ENCODE results near the gene BRD1.

BRD1 gene

GRCh38 chr22:49847751-49848689 lies 20.3 kb upstream of the BRD1 start:
- TF ChIP-seq REST (IDR thresholded peaks at IDR 0.05; ENCODE audit: insufficient replicate concordance, low read depth) = peak; percentile 23
- TF ChIP-seq CTCF (IDR thresholded peaks at IDR 0.05; ENCODE audit: insufficient read depth, low read length) = no peak
- TF ChIP-seq SPI1 (IDR thresholded peaks at IDR 0.05; ENCODE audit: borderline replicate concordance, low read depth) = peak; percentile 58
- TF ChIP-seq POLR2AphosphoS5 (IDR thresholded peaks at IDR 0.05; ENCODE audit: low read depth) = peak; percentile 60
- 0 out of 2 replicates have a peak, but pooled peaks have one; percentile 7 for TF ChIP-seq GABPA (IDR thresholded peaks at IDR 0.05; ENCODE audit: low read depth)
- Histone ChIP-seq H3K27ac (replicated peaks) (peak overlapping the region; percentile 90), H3K27me3 (ENCODE audit: insufficient read depth, poor library complexity, severe bottlenecking) (no peaks in the 10 kb centered on the region), H3K4me3 (replicated peaks; ENCODE audit: insufficient read depth, low read length) (peak overlapping the region; percentile 63)
- DNase-seq (ENCODE audit: low read depth in 1 of 2, low spot score in 1 of 2) = peak; percentile 68 to 73

- Histone ChIP-seq H3K4me3 (replicated peaks; ENCODE audit: insufficient read depth, low read length) (no peak overlapping the region), H3K27ac (replicated peaks) (no peak overlapping the region), H3K27me3 (ENCODE audit: insufficient read depth, poor library complexity, severe bottlenecking) (no peaks in the 10 kb centered on the region)
- TF ChIP-seq CTCF (IDR thresholded peaks at IDR 0.05; ENCODE audit: insufficient read depth, low read length) = no peak
- TF ChIP-seq SPI1 (IDR thresholded peaks at IDR 0.05; ENCODE audit: borderline replicate concordance, low read depth) = no peak
- TF ChIP-seq REST (IDR thresholded peaks at IDR 0.05; ENCODE audit: insufficient replicate concordance, low read depth) = no peak
- TF ChIP-seq POLR2AphosphoS5 (IDR thresholded peaks at IDR 0.05; ENCODE audit: low read depth) = no peak
- TF ChIP-seq GABPA (IDR thresholded peaks at IDR 0.05; ENCODE audit: low read depth) = no peak
- DNase-seq (ENCODE audit: low read depth in 1 of 2, low spot score in 1 of 2) = no peak
Observed at GRCh38 chr22:49845666-49846459, 18.2 kb upstream of the BRD1 start.

GRCh38 chr22:49845241-49845640 lies 17.6 kb upstream of the BRD1 start:
- H3K27me3 ChIP-seq (ENCODE audit: insufficient read depth, poor library complexity, severe bottlenecking) = no peaks in the 10 kb centered on the region
- H3K27ac ChIP-seq (replicated peaks) = no peak overlapping the region
- TF ChIP-seq POLR2AphosphoS5 (IDR thresholded peaks at IDR 0.05; ENCODE audit: low read depth) = no peak
- TF ChIP-seq CTCF (IDR thresholded peaks at IDR 0.05; ENCODE audit: insufficient read depth, low read length) = no peak
- TF ChIP-seq SPI1 (IDR thresholded peaks at IDR 0.05; ENCODE audit: borderline replicate concordance, low read depth) = no peak
- TF ChIP-seq REST (IDR thresholded peaks at IDR 0.05; ENCODE audit: insufficient replicate concordance, low read depth) = no peak
- no peak for TF ChIP-seq GABPA (IDR thresholded peaks at IDR 0.05; ENCODE audit: low read depth)
- no peak for DNase-seq (ENCODE audit: low read depth in 1 of 2, low spot score in 1 of 2)
- no peak overlapping the region for H3K4me3 ChIP-seq (replicated peaks; ENCODE audit: insufficient read depth, low read length)
